Esophagus squamous epithelium (tissue), 4 donors: ENCODE results near the gene TNFAIP3.

Experiments used
- CTCF ChIP-seq, 6 experiments: fragments of 450-650 bp in 4 of 6; fragments of 200-600 bp in 2 of 6; sonication (generic) in 2 of 6; IDR thresholded peaks; one replicate each; pipeline ENCODE4 v1.5.1; 2016 to 2019; ENCODE audit warnings: antibody characterized with exemption in 6 of 6, mild to moderate bottlenecking in 4 of 6, moderate library complexity in 4 of 6
- POLR2A ChIP-seq, 4 donors: fragments of 450-650 bp; IDR thresholded peaks; one replicate each; pipeline ENCODE4 v1.6.1; 2017; ENCODE audit warnings: antibody characterized with exemption in 4 of 4, mild to moderate bottlenecking in 4 of 4, moderate library complexity in 3 of 4

- peak in 2 of 6 experiments; percentile 31 to 43 for TF ChIP-seq CTCF (IDR thresholded peaks at IDR 0.05)
- no peak for TF ChIP-seq POLR2A (IDR thresholded peaks at IDR 0.05)
Measured at GRCh38 chr6:137868721-137869548, 1.9 kb downstream of the TNFAIP3 start.
